ENCODE measurements around the gene NT5M.
"Not testable (repeated sequence)": the region's sequence is repeated elsewhere in the genome, so short reads cannot be mapped to it uniquely, and the experiment has no call there.

Gene NT5M

DNA sequence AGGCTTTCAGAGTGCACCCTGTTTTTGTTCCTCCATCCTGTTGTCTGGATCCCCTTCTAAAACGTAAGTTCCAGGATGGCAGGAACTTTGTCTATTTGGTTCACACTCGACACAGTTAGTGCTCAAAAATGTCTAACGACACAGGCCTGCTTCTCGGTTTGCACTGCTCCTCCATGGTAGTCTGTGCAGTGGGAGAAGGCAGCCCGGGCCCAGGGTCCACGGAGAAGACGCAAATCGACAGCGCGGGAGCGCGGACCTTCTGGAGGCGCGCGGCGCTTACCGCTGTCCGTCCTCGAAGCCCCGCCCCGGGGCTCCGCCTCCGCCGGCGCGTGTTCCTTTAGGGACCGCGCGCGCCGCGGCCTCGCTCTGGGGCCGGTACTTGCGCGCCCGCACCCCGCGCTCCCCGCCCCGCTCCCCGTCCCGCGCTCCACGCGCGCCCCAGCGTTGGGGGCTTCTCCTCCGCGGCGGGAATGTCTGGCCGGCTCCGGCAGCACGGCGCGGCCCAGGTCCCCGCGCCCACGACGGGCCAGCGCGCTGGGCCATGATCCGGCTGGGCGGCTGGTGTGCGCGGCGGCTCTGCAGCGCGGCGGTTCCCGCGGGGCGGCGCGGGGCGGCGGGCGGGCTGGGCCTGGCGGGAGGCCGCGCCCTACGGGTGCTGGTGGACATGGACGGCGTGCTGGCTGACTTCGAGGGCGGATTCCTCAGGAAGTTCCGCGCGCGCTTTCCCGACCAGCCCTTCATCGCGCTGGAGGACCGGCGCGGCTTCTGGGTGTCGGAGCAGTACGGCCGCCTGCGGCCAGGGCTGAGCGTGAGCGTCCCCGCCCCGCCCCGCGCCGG, at the start of gene NT5M:
NT5M (plus strand) TSS at position 364 of the 837 bp plus-strand sequence; CDS start at position 542, 178 bp downstream.
- peak; percentile 85 for DNase-seq

DNA sequence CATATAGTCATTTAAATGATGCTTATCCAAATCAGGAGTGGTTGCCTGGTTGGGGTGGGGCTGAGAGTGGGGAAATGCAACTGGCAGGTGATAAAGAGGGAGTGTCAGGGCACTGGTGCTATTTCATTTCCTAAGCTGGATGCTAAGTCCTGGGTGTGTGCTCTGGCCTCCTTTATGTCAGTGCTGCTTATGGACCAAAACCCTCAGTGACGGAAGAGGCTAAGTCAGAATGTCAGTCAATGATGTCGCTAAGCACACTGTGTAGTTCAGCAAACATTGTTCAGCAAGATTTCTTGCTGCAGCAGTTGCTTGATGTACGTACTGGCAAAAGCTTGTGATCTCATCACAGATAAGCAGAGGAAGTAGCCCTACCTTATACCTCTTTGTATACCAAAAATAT, 49.8 kb upstream of the NT5M start:
- DNase-seq, result no peak

DNA sequence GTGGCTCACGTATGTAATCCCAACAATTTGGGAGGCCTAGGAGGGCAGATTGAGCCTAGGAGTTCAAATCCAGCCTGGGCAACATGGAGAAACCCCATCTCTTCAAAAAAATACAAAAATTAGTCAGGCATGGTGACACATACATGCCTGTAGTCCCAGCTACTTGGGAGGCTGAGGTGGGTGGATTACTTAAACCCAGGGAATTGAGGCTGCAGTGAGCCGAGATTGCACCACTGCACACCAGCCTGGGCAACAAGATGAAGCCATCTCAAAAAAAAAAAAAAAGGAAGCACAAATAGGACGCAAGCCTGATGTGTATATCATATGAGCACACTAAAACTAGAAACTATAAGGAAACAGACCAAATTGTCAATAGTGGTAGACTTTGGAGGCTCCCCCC, 49.1 kb upstream of the NT5M start:
- DNase-seq, result no peak

DNA sequence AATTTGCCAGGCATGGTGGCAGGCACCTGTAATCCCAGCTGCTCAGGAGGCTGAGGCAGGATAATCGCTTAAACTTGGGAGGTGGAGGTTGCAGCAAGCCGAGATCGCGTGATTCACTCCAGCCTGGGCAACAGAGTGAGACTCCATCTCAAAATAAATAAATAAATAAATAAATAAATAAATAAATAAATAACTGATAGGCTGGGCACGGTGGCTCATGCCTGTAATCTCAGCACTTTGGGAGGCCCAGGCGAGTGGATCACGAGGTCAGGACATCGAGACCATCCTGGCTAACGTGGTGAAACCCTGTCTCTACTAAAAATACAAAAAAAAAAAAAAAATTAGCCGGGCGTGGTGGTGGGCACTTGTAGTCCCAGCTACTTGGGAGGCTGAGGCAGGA, 47.5 kb upstream of the NT5M start:
- not testable (repeated sequence) for DNase-seq

DNA sequence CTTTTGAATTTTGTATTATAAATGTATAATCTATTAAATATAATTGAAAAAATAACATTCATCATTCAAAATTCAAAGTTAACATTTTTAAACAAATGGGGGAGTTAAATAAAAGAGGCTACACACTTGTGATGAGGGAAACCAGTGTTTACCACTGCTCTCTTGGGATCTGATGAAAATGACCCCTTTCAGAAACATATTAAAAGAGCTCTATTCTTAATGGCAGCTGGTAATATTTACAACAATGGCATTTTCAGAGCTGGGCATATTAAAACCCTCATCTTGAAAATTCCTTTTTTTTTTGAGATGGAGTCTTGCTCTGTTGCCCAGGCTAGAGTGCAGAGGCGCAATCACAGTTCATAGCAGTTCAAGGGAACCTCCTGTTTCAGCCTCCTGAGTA, 46.9 kb upstream of the NT5M start:
- DNase-seq, result no peak

DNA sequence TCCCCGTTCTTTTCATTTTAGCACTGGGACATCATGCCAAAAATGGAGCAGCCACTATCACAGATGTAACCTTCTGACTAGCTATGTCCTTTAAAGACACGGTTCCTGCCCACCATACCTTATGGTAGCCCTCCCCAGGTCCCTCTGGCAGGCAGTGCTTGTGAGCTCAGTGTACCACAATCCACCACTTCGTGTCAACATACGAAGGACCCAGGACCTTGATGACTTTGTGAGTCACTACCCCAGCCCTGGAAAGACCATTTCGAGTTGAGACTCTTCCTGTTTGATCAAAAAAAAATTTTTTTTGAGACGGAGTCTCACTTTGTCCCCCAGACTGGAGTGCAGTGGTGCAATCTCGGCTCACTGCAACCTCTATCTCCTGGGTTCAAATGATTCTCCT, 45.2 kb upstream of the NT5M start:
- no peak for DNase-seq

DNA sequence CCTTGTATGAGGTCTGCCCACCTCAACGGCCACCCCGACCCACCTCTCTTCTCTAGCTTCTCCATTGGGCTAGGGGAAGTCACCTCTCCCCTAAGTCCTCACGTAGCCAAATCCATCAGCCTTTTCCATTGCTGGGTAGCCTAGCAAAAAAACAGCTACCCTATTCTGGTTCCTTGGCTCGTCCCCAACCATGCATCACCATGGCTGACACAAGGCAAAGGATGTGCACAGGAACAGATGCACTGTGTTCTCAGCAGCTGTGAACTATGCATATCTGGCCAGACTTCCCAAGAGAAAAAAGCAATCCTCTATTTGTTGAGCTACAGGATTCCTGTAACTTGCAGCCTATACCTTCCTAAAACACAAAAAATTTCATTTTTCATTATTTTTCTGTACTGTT, 44.2 kb upstream of the NT5M start:
- DNase-seq, result no peak

DNA sequence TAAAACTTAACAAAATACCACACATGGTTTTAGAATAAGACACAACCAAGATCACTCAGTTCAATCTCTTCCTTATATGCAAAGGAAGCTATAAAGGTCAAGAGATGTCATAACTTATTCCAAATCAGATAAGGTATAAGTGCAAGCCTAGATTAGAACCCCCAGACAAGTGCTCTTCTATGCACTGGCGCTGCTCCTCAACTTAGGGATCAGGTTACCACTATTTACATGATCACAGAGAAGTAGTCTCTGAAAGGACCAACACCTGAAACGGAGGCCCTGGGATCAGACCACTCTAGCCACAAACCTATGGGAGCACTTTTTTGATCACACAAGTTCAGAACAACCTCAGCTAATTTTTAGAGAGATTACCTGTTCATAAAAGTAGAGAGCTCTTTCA, 38.7 kb upstream of the NT5M start:
- no peak for DNase-seq

DNA sequence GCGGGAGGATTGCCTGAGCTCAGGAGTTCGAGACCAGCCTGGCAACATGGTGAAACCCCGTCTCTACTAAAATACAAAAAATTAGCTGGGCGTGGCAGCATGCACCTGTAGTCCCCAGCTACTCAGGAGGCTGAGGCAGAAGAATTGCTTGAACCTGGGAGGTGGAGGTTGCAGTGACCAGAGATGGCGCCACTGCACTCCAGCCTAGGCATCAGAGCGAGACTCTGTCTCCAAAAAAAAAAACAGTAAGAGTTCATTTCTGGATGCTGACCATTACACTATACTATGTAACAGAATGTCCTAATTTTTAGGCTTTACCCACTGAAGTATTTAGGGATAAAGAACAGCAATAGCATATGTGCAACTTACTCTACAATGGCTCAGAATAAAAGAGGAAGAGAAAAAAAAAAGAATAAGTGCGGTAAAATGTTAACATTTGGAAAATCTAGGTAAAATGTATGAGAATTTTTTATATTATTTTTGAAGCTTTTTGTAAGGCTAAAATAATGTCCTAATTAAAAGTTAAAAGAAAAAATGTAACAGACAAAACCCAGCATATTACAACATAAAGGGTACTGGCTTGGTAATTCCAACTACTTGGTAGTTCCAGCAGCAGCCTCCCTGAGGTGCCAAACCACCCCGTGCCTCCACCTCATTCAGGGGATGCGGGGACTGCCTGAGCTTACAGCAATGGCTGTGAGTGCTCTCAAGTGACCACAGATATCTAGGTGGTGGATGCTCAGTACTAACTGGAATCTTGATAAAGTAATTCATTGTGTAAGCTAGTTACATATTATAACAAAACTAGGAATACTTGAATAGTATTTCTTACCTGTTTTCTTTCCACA, 33.0 kb upstream of the NT5M start:
- peak; percentile 32 for DNase-seq

DNA sequence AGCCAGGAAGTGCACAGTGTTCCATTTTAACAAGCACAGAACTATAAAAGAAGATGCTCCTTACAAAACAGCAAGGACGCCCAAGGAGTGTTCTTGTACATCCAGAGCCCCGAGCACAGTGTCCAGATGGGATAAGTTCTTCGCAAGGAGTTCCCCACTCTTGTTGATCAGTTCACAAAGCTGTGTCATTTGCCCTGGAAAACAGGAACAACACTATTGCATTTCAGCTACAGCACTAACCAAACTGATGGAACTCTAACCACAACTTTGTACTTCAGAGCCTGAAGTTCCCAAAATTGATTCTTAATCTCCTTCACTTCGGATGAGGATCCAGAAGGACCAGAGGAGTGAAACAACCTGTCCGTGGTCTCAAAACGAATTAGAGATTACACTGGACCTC, 27.2 kb upstream of the NT5M start:
- DNase-seq, result no peak

DNA sequence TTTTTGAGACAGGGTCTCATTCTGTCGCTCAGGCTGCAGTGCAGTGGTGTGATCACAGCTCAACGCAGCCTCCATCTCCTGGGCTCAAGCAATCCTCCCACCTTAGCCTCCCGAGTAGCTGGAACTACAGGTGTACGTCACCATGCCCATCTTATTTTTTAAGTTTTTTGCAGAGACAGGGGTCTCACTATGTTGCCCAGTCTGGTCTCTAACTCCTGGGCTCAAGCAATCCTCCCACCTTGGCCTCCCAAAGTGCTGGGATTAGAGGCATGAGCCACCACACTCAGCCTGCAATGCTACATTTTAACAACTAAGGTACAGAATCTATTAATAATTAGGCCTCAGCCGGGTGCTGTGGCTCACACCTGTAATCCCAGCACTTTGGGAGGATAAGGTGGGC, 25.7 kb upstream of the NT5M start:
- not testable (repeated sequence) for DNase-seq

DNA sequence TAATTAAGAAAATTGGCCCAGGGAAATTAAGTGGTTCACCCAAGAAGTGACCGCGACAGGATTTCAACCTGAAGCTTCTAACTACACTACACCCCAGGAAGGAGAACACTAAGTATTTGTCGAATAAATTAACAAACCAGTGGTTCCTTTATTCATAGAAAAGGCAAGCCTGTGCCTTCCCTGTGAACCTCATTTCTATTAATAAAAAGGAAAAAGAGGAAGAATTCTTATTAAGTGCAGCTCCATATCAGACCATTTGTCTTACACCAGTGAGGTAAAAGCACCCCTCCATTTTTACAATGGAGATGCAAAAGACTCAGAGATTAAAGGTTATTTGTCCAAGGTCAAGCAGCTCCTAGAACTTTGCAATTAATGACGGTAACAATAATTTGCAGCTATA, 23.9 kb upstream of the NT5M start:
- no peak for DNase-seq

DNA sequence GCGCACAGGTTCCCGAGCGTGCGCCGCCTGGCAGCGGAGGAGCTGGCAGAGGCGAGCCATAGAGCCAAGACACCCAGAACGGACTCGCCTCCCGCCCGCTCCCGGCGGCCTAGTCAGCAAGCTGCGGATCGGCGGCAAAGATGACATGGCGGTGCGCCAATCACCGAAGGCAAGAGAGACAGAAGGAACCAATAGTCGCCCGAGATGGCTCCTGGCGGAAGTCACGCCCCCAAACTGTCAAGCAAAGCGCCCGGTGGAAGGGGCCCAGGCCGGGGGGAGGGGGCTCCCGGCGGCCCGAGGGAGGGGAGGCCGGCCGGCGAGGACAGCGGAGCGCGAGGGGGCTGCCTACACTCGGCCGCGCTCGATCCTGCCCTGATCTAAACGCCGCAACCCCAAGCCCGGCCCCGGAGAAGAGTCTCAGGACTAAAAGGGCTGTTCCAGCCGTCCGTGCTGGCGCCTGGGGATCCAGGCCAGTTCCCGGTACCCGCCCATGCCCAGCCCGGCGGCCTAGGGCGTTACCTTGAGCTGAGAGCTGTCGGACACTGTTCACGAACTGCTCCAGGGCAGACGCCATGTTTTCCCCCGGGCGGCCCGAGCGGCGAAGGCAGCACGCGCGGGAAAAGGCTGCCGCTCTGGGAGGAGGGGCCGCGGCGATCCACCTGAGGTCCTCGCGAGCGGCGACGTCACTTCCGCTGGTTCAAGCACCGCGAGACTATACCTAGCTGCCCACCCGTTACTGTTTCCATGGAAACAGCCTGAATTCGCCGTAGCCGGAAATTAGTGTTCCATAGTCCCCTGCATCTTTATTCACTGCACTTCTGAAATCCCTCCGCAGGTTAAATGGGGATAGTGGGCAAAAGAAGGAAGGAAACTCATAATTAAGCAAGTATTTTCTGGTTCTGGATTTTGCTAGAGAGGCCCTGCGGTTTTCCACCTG, 22.3 kb upstream of the NT5M start, which contains the start of gene COPS3:
COPS3 (minus strand) TSS at position 634 of the 937 bp plus-strand sequence; CDS start at position 574, 60 bp downstream.
- DNase-seq, result peak; percentile 98

DNA sequence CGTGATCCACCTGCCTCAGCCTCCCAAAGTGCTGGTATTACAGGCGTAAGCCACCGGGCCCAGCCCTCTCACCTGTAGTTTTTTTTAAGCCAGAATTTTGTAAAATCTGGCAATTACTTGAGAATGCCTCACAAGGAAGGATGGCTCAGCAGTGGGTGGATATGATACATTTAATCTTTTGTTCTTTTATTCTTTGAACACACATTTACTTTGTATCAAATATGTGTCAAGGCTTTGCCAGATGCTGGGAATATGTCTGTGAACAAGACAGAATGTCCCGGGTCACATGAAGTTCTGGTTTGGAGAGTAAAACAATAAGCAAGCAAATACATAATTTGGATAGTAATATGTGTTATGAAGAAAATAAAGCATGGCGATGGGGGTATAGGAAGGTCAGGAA, 17.2 kb upstream of the NT5M start:
- no peak for DNase-seq

DNA sequence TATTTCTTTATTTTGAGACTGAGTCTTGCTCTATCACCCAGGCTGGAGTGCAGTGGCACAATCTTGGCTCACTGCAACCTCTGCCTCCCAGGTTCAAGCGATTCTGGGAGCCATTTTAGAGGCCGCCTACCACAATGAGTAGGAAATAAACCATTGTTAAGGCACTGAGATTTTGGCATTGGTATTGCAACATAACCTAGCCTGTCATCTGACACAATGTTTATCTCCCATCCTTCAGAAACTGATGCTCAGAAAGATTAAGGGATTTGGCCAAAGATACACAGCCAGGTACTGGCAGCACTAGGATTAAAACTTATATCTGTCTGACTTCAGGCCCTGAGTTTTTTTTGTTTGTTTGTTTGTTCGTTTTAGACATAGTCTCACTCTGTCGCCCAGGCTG, 14.1 kb upstream of the NT5M start:
- DNase-seq, result no peak

DNA sequence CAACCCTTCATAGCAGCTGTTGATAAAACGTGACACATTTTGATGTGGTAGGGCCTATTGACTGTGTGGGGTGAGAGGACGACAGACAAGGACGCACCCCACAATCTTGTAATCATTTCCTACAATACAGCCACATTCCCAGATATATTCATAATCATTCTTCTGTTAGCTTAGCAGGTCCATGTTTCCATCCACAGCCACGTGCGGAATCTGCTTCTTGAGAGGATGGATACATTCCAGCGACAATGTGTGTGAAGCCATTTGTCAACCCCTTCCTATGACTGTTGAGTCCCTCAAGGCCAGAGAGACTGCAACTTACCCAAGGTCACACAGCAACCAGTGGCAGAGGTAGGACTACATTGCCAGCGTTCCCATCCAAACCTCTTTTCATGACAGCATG, 13.5 kb upstream of the NT5M start:
- DNase-seq, result no peak

DNA sequence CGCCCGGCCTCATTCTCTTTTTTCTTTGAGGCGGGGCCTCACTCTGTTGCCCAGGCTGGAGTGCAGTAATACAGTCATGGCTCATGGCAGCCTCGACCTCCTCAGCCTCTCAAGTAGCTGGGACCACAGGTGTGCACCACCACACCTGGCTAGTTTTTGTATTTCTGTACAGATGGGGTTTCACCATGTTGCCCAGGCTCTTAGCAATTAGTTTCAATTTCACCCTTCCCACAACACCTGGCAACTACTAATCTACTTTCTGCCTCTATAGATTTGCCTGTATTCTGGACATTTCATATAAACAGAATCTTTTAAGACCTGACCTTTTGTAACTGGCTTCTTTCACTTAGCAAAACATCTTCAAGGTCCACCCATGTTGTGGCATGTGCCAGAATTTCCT, 8.0 kb upstream of the NT5M start:
- DNase-seq, result no peak

DNA sequence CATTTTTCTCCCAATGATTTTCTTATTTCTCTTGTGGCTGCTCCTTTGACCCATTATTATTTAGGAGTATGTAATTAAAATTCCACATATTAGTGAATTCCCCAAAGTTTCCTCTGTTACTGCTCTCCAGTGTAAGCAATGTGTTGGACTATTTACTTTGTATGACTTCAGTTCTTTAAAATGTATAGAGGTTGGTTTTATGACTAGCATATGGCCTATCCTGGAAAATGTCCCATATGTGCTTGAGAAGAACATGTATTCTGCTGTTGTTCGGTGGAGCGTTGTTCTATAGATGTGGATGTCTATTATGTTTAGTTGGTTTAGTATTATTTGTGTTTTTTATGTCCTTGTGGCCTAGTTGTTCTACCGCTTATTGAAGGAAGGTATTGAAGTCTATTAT, 6.0 kb upstream of the NT5M start:
- no peak for DNase-seq

DNA sequence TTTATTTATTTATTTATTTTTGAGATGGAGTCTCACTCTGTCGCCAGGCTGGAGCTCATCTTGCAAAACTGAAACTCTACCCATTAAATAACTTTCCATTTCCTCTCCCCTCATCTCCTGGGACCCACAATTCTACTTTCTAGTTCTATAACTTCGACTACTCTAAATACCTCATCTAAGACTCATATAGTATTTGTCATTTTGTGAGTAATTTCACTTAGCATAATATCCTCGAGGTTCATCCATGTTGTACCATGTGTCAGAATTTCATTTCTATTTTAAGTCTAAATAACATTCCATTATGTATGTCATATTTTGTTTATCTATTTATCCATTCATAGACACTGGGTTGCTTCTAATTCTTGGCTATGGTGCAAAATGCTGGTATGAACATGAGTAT, 5.1 kb upstream of the NT5M start:
- no peak for DNase-seq

DNA sequence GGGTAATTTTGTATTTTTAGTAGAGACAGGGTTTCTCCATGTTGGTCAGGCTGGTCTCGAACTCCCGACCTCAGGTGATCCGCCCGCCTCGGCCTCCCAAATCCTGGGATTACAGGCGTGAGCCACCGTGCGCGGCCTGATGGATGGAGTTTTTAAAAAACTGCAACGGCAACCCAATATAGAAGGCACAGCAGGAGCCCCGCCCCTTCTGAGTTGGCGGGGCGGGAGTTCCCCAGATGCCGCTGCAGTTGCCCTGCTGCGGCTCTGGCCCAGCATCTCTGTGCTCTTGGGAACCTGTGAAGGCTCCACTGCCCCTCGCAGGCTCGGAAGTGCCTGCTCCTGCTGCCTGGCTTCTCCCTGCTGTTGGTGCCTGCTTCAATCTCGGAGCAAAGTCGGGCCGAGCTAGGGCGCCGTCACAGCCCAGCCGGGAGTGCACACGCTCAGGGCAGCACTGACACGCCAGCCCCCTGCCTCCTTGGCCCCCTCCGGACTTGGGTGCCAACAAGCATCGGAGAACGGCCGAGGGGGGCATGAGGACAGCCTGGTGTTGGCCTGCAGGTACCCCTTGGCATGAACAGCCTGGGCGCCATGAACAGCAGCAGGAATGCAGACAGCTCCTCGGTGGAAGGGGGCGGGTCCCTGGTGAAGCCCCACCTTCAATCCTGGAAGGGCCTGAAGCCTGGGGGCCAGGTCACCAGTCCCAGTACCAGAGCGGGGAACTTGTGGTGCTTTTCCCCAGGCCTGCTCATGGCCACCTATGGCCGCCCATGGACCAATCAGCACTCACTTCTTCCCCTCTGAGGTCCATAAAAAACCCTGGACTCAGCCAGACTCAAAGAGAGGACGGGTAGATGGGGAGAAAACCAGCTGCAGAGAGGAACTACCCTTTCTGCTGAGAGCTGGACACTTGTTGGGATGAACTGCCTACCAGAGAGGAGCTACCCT, 2.3 kb upstream of the NT5M start:
- DNase-seq, result peak; percentile 58

DNA sequence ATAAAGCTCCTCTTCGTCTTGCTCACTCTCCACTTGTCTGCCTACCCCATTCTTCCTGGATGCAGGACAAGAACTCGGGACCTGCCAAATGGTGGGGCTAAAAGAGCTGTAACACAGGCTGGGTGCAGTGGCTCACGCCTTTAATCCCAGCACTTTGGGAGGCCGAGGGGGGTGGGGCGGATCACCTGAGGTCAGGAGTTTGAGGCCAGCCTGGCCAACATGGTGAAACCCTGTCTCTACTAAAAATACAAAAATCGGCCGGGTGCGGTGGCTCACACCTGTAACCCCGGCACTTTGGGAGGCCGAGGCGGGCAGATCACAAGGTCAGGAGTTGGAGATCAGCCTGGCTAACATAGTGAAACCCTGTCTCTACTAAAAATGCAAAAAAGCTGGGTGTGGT, 1.5 kb upstream of the NT5M start:
- DNase-seq, result not testable (repeated sequence)

All from activated CD4-positive, alpha-beta T cell treated with anti-CD3 and anti-CD28 coated beads, Interleukin-2, Interleukin-6, amounts not matched to agents 100 ng/mL and 50 ng/mL, durations not matched to agents 16 hours and 8 hours (primary cell).